Cardiac muscle cell (in vitro differentiated cells and primary cell): ENCODE results near the gene CORO6. TPM values are rescaled to one million over a fixed set of nuclear protein-coding genes. Genes with fewer than 3 reads are reported as not detected.
A peak's percentile ranks its signal among the peaks of the same experiment; 100 is the strongest.

Experiments used
- DNase-seq, 2 donors: peaks; one replicate each; pipeline versions ENCODE4 v3.0.0 to v3.0.0-alpha.2; 2010 to 2017; ENCODE audit warnings: low read depth in 1 of 2, low spot score in 1 of 2
- H3K27ac ChIP-seq: fragments of 200-600 bp; sonication (generic); 2 replicates; pipeline ENCODE4 v1.5.1; 2016
- H3K27me3 ChIP-seq: fragments of 200-600 bp; sonication (generic); 2 replicates; pipeline ENCODE4 v1.6.0; 2016; ENCODE audit warnings: control low read depth
- H3K36me3 ChIP-seq: fragments of 200-600 bp; sonication (generic); 2 replicates; pipeline ENCODE4 v1.5.1; 2016; ENCODE audit warnings: control low read depth
- H3K4me1 ChIP-seq: fragments of 200-600 bp; sonication (generic); 2 replicates; pipeline ENCODE4 v1.8.1; 2017; ENCODE audit warnings: low read depth, mild to moderate bottlenecking, mixed run types
- H3K4me3 ChIP-seq: fragments of 200-600 bp; sonication (generic); 2 replicates; pipeline ENCODE4 v1.5.1; 2016; ENCODE audit warnings: mild to moderate bottlenecking
- H3K9me3 ChIP-seq: fragments of 200-600 bp; sonication (generic); 2 replicates; pipeline ENCODE4 v1.5.1; 2017; ENCODE audit warnings: low read depth, mild to moderate bottlenecking, control low read depth
- CTCF ChIP-seq: IDR thresholded peaks from 2 replicates; pipeline ENCODE4 v1.5.1; 2012; ENCODE audit warnings: low read depth, mild to moderate bottlenecking, low read length
- polyA plus RNA-seq: library from polyadenylated mRNA; unstranded; fragments of >200 nt; fragmentation: Nextera tagmentation; extraction: Ambion mirVana; gene quantifications from 2 replicates; pipeline ENCODE4 v1.2.1, GENCODE V29; 2016
- total RNA-seq: library from RNA; depleted of rRNA; stranded (reverse); fragments of >200 nt; gene quantifications from 2 replicates; pipeline ENCODE4 v1.2.3, GENCODE V29; 2016

CORO6 gene
- total and polyA plus RNA-seq, 2 experiments from 2014 or later = 163 to 243 TPM

DNA sequence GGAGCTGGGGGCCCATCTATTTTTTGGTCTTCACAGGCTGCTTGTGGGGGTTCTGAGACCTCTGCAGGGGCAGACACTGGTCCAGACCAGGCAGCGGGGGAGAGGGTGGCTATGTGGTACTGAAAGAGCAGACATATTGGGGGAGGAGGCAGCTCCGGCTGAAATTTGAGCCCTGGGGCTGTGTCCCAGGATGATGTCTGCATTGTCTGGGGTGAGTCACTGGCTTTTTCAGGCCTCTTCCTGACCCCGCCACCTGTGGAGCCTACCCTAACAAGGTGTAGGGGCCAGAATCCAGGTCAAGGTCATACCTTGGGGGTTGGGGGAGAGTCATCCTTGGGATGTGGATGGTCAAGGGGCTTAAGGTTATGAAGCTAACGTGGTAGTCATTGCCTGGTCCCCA is 2.4 kb downstream of the CORO6 start:
- Histone ChIP-seq H3K4me1 (peaks cover 52% of the 10 kb centered on the region), H3K4me3 (no peak overlapping the region), H3K36me3 (no peaks in the 10 kb centered on the region), H3K27me3 (peaks cover 13% of the 10 kb centered on the region), H3K27ac (peak overlapping the region; percentile 76), H3K9me3 (no peaks in the 10 kb centered on the region)
- no peak for TF ChIP-seq CTCF
- DNase-seq = no peak

DNA sequence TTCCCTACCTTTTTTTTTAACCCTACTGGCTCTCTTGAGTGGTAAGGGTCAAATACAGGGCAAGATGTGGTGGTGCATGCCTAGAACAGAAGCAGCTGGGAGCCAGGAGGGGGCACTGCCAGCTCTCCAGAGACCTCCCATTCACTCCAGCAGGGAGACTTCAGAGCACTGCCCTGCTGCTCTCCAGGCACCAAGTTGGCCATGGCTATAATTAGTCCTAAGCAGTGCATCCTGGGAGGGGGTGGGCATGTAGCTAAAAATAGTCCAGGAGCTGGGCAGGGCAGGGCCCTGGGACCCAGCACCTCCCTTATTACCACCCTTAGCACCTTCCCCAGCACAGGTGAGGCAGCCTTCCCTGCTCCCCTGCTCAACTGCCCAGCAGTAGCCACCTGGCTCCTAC is 3.5 kb downstream of the CORO6 start:
- peak overlapping the region; percentile 76 for H3K27ac ChIP-seq
- peaks cover 52% of the 10 kb centered on the region for H3K4me1 ChIP-seq

GRCh38 chr17:29618272-29619065 is 4.2 kb downstream of the CORO6 start:
- H3K9me3 ChIP-seq = no peaks in the 10 kb centered on the region
- TF ChIP-seq CTCF = no peak
- H3K27ac ChIP-seq = peak overlapping the region; percentile 72
- H3K4me1 ChIP-seq = peaks cover 51% of the 10 kb centered on the region
- no peaks in the 10 kb centered on the region for H3K36me3 ChIP-seq
- no peak for DNase-seq
- peaks cover 13% of the 10 kb centered on the region for H3K27me3 ChIP-seq
- no peak overlapping the region for H3K4me3 ChIP-seq

More for the DNA sequence above, 3.5 kb downstream of the CORO6 start:
- peak; percentile 57 to 92 for DNase-seq
- Histone ChIP-seq H3K27me3 (peaks cover 13% of the 10 kb centered on the region), H3K36me3 (no peaks in the 10 kb centered on the region), H3K4me3 (no peak overlapping the region), H3K9me3 (no peaks in the 10 kb centered on the region)
- peak; percentile 45 for TF ChIP-seq CTCF

GRCh38 chr17:29617481-29618271 is 5.0 kb downstream of the CORO6 start:
- peaks cover 46% of the 10 kb centered on the region for H3K4me1 ChIP-seq
- H3K27me3 ChIP-seq = peaks cover 13% of the 10 kb centered on the region
- DNase-seq = peak; percentile 65 to 78
- no peaks in the 10 kb centered on the region for H3K36me3 ChIP-seq
- TF ChIP-seq CTCF = peak; percentile 71
- H3K4me3 ChIP-seq = no peak overlapping the region
- H3K27ac ChIP-seq = peak overlapping the region; percentile 13
- H3K9me3 ChIP-seq = no peaks in the 10 kb centered on the region

DNA sequence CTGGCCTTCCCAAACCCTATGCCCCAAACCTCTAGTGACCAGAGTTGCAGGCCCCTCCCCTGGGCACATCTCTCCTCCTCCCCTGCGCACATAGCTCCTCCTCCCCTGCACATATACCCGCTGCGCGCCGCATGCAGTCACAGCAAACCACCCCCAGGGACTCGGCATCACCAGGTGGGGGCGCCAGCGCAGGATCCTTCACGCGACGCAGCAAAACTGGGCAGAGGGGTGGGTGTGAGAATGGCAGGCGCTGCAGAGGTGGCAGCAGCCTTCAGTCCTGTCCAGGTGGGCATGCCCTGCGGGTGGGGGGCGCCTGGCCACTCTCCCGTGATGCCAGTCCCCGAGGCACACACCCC is 5.6 kb downstream of the CORO6 start:
- H3K4me3 ChIP-seq = no peak overlapping the region
- no peak overlapping the region for H3K27ac ChIP-seq
- no peaks in the 10 kb centered on the region for H3K36me3 ChIP-seq
- H3K9me3 ChIP-seq = no peaks in the 10 kb centered on the region
- peaks cover 13% of the 10 kb centered on the region for H3K27me3 ChIP-seq
- peak; percentile 71 to 83 for DNase-seq
- peaks cover 45% of the 10 kb centered on the region for H3K4me1 ChIP-seq
- TF ChIP-seq CTCF = peak; percentile 73
